H1 (cell line): Measurements from ENCODE around the gene ISG20L2. TPM values are rescaled to one million over a fixed set of nuclear protein-coding genes. Genes with fewer than 3 reads are reported as not detected.

ENCODE experiments used
- BCL11A ChIP-seq, 2 experiments: IDR thresholded peaks; one replicate each; pipeline ENCODE4 v1.6.1; 2011; ENCODE audit warnings: low read depth in 2 of 2, low read length in 2 of 2, mild to moderate bottlenecking in 2 of 2
- CBX8 ChIP-seq: fragments of 300-800, 300-1000 bp; sonication (generic); IDR thresholded peaks from 2 replicates; pipeline ENCODE4 v1.7.1; 2016; ENCODE audit warnings: low read depth, low read length, borderline replicate concordance
- CHD2 ChIP-seq: IDR thresholded peaks from 2 replicates; pipeline ENCODE4 v1.6.1; 2012; ENCODE audit warnings: low read length, improper control_type of control experiment
- CREB1 ChIP-seq: IDR thresholded peaks from 2 replicates; pipeline ENCODE4 v1.6.1; 2012; ENCODE audit warnings: inconsistent platforms
- EP300 ChIP-seq, 2 experiments: IDR thresholded peaks; 1 replicate in 1 of 2; 2 replicates in 1 of 2; pipeline ENCODE4 v1.6.1; 2011 to 2012; ENCODE audit warnings: low read depth in 2 of 2, low read length in 2 of 2, mild to moderate bottlenecking in 2 of 2, borderline replicate concordance in 1 of 2, inconsistent platforms in 1 of 2, moderate library complexity in 1 of 2
- GABPA ChIP-seq: IDR thresholded peaks from 2 replicates; pipeline ENCODE4 v1.6.1; 2011; ENCODE audit warnings: mild to moderate bottlenecking, low read length, moderate library complexity, borderline replicate concordance; ENCODE audit not compliant: insufficient read depth
- HDAC2 ChIP-seq, 2 experiments: fragments of 300-600 bp in 1 of 2; sonication (generic) in 1 of 2; IDR thresholded peaks; 2 replicates each; pipeline ENCODE4 v1.6.1; 2011 to 2012; ENCODE audit warnings: low read depth in 2 of 2, low read length in 2 of 2, mild to moderate bottlenecking in 2 of 2, moderate library complexity in 2 of 2, borderline replicate concordance in 1 of 2, inconsistent platforms in 1 of 2
- JUN ChIP-seq: IDR thresholded peaks from 2 replicates; pipeline ENCODE4 v1.6.1; 2011; ENCODE audit warnings: low read depth, mild to moderate bottlenecking, improper control_type of control experiment, low read length
- JUND ChIP-seq: IDR thresholded peaks from 2 replicates; pipeline ENCODE4 v1.6.1; 2011; ENCODE audit warnings: mild to moderate bottlenecking, improper control_type of control experiment, low read length
- NANOG ChIP-seq: IDR thresholded peaks from 2 replicates; pipeline ENCODE4 v1.6.1; 2011; ENCODE audit warnings: low read length, low read depth, mild to moderate bottlenecking, inconsistent platforms; ENCODE audit not compliant: insufficient read depth, poor library complexity, severe bottlenecking
- NRF1 ChIP-seq: IDR thresholded peaks from 2 replicates; pipeline ENCODE4 v1.6.1; 2011; ENCODE audit warnings: mild to moderate bottlenecking, low read depth, low read length, improper control_type of control experiment
- PHF8 ChIP-seq: fragments of 200-600 bp; sonication (generic); conservative IDR thresholded peaks from 2 replicates; pipeline ENCODE4 v1.7.1; 2012; ENCODE audit warnings: low read depth, mild to moderate bottlenecking, inconsistent platforms, low read length, moderate library complexity
- POLR2AphosphoS5 ChIP-seq: IDR thresholded peaks from 2 replicates; pipeline ENCODE4 v1.6.1; 2011; ENCODE audit warnings: low read depth, low read length
- RNF2 ChIP-seq: fragments of 200-900, 300-1000 bp; sonication (generic); IDR thresholded peaks from 2 replicates; pipeline ENCODE4 v1.7.1; 2016; ENCODE audit warnings: borderline replicate concordance, low read depth, mild to moderate bottlenecking, antibody characterized with exemption, low read length; ENCODE audit not compliant: poor library complexity, severe bottlenecking; ENCODE audit errors: missing control alignments
- SP2 ChIP-seq: IDR thresholded peaks from 2 replicates; pipeline ENCODE4 v1.6.1; 2012; ENCODE audit warnings: mild to moderate bottlenecking, low read length, inconsistent platforms
- ZNF274 ChIP-seq: IDR thresholded peaks from 2 replicates; pipeline ENCODE4 v1.7.0; 2012; ENCODE audit warnings: low read length, borderline replicate concordance; ENCODE audit errors: extremely low read depth
- polyA plus RNA-seq, 7 experiments: library from polyadenylated mRNA; depleted of rRNA in 3 of 7; stranded (reverse) in 5 of 7; unstranded in 2 of 7; fragments of >200 nt in 5 of 7; fragments of 200-250 nt in 2 of 7; gene quantifications; 1 replicate in 5 of 7; 2 replicates in 1 of 7; 4 replicates in 1 of 7; pipeline versions ENCODE4 v1.2.1 to v1.2.3, GENCODE V29; 2011 to 2013; ENCODE audit warnings: missing spikeins in 2 of 7, mixed read lengths in 2 of 7
- total RNA-seq: library from RNA; stranded (reverse); fragmentation: NEBNext Ultra II Directional; extraction: Animal tissue kit (Norgen Biotek cat#: 25700); gene quantifications from 2 replicates; pipeline ENCODE4 v1.2.1, GENCODE V29; 2021

Gene ISG20L2
- total and polyA plus RNA-seq, 2 of the 8 experiments (the other 6 are each of a cell fraction or from before 2014, with no cell fraction given) = 47.5 to 53.0 TPM

GRCh38 chr1:156673387-156674121 lies 55.0 kb downstream of the ISG20L2 start (continued):
- TF ChIP-seq JUN (peak; percentile 99), PHF8 (no peak), ZNF274 (no peak), EP300 (IDR thresholded peaks at IDR 0.05; ENCODE audit: borderline replicate concordance in 1 of 2, low read depth in 2 of 2, low read length in 2 of 2) (peak in 1 of 2 experiments; percentile 96; a peak in 1 of 3 replicates), NANOG (peak; percentile 64), SP2 (no peak), CREB1 (peak; percentile 71), JUND (peak; percentile 98), POLR2AphosphoS5 (peak; percentile 94), BCL11A (IDR thresholded peaks at IDR 0.05; ENCODE audit: low read depth in 2 of 2, low read length in 2 of 2) (peak in 1 of 2 experiments; percentile 29), GABPA (no peak), HDAC2 (IDR thresholded peaks at IDR 0.05; ENCODE audit: borderline replicate concordance in 1 of 2, low read depth in 2 of 2, low read length in 2 of 2) (peak; percentile 15 to 77; a peak in 1 of 4 replicates), CHD2 (0 out of 2 replicates have a peak, but pooled peaks have one; percentile 22), CBX8 (no peak), RNF2 (no peak), NRF1 (no peak)
